Gastrocnemius medialis (tissue), 4 donors: Measurements from ENCODE around the gene ZNF280D. TPM values are rescaled to one million over a fixed set of nuclear protein-coding genes. Genes with fewer than 3 reads are reported as not detected.

ENCODE experiments used
- ATAC-seq, 2 donors: fragments of 150-250 bp; one replicate each; pipeline ENCODE4 v1.9.1; 2016
- DNase-seq, 2 donors: peaks; one replicate each; pipeline ENCODE4 v3.0.0-alpha.2; 2019
- H3K27ac ChIP-seq, 4 donors: fragments of 200-600 bp; sonication (generic); 1 replicate in 1 of 4; 2 replicates in 3 of 4; pipeline ENCODE4 v1.5.1; 2016 to 2018; ENCODE audit warnings: mild to moderate bottlenecking in 2 of 4, moderate library complexity in 1 of 4
- H3K27me3 ChIP-seq, 3 donors: fragments of 200-600 bp; sonication (generic) in 2 of 3; 1 replicate in 1 of 3; 2 replicates in 2 of 3; pipeline versions ENCODE4 v1.5.1 to v1.6.0; 2016 to 2019; ENCODE audit warnings: mild to moderate bottlenecking in 1 of 3, moderate library complexity in 1 of 3
- H3K36me3 ChIP-seq, 2 donors: fragments of 200-600 bp; sonication (generic) in 1 of 2; one replicate each; pipeline ENCODE4 v1.5.1; 2017 to 2018
- H3K4me1 ChIP-seq, 2 donors: fragments of 200-600 bp; sonication (generic) in 1 of 2; one replicate each; pipeline ENCODE4 v1.5.1; 2016 to 2017; ENCODE audit warnings: mild to moderate bottlenecking in 2 of 2
- H3K4me3 ChIP-seq, 4 donors: fragments of 200-600 bp; sonication (generic) in 3 of 4; 1 replicate in 1 of 4; 2 replicates in 3 of 4; pipeline ENCODE4 v1.5.1; 2016 to 2019; ENCODE audit warnings: mild to moderate bottlenecking in 2 of 4
- H3K9me3 ChIP-seq, 3 donors: fragments of 200-600 bp; sonication (generic) in 2 of 3; 1 replicate in 1 of 3; 2 replicates in 2 of 3; pipeline ENCODE4 v1.5.1; 2016 to 2019
- POLR2A ChIP-seq, 2 donors: fragments of 450-650 bp; IDR thresholded peaks; one replicate each; pipeline ENCODE4 v1.6.1; 2017; ENCODE audit warnings: antibody characterized with exemption in 2 of 2, mild to moderate bottlenecking in 2 of 2, moderate library complexity in 2 of 2
- in situ Hi-C, 4 donors: fragments of 200-750 bp; cut with MboI; loops; one replicate each; pipeline versions ENCODE4 v1.15.0 to v1.8.0; 2017; ENCODE audit warnings: low sequenced_read_pairs in 4 of 4
- intact Hi-C: fragments of 100-400 bp; cut with DNase I; formaldehyde crosslinking; loops from one replicate; pipeline ENCODE4 v1.15.1; 2023; ENCODE audit warnings: low total_unique reads
- total RNA-seq, 4 donors: library from RNA; depleted of rRNA; stranded (reverse); fragments of >200 nt; gene quantifications; one replicate each; pipeline versions ENCODE4 v1.1.0 to v1.2.3, GENCODE V29; 2016
- TF ChIP-seq, protein P1 (sequence below), 5 experiments: fragments of 450-650 bp in 3 of 5; fragments of 200-600 bp in 2 of 5; sonication (generic) in 2 of 5; IDR thresholded peaks in 4 of 5; conservative IDR thresholded peaks in 1 of 5; 1 replicate in 4 of 5; 2 replicates in 1 of 5; pipeline ENCODE4 v1.5.1; 2016 to 2019; ENCODE audit warnings: antibody characterized with exemption in 5 of 5, mild to moderate bottlenecking in 3 of 5, moderate library complexity in 3 of 5

ZNF280D gene
- total RNA-seq, 4 donors from 2014 or later, result 19.9 to 45.5 (median 23.4) TPM

DNA sequence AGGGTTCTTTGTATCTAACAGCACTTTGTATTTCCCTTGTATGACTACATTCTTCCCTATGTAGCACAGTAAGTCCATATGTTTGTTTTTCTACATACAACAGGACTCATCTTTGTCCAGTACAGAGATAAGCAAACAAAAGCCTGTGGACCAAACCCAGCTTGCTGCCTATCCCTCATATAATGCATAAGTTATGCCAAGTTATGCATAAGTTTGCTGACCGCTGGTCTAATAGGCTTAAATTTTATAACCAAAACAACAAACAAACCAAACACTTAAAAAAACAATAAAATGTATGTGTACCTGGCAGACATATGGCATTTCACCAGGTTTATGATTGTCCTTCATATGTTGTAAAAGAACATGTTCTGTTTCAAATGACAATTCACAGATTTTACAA lies 56.0 kb downstream of the ZNF280D start:
- no peak for TF ChIP-seq POLR2A (IDR thresholded peaks at IDR 0.05)
- TF ChIP-seq, protein P1, sequence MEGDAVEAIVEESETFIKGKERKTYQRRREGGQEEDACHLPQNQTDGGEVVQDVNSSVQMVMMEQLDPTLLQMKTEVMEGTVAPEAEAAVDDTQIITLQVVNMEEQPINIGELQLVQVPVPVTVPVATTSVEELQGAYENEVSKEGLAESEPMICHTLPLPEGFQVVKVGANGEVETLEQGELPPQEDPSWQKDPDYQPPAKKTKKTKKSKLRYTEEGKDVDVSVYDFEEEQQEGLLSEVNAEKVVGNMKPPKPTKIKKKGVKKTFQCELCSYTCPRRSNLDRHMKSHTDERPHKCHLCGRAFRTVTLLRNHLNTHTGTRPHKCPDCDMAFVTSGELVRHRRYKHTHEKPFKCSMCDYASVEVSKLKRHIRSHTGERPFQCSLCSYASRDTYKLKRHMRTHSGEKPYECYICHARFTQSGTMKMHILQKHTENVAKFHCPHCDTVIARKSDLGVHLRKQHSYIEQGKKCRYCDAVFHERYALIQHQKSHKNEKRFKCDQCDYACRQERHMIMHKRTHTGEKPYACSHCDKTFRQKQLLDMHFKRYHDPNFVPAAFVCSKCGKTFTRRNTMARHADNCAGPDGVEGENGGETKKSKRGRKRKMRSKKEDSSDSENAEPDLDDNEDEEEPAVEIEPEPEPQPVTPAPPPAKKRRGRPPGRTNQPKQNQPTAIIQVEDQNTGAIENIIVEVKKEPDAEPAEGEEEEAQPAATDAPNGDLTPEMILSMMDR (IDR thresholded peaks at IDR 0.05 in 4 of 5, conservative IDR thresholded peaks at IDR 0.05 in 1 of 5), result no peak
- no peaks in the 10 kb centered on the region for H3K36me3 ChIP-seq
- in situ Hi-C loops, result no loop called here

DNA sequence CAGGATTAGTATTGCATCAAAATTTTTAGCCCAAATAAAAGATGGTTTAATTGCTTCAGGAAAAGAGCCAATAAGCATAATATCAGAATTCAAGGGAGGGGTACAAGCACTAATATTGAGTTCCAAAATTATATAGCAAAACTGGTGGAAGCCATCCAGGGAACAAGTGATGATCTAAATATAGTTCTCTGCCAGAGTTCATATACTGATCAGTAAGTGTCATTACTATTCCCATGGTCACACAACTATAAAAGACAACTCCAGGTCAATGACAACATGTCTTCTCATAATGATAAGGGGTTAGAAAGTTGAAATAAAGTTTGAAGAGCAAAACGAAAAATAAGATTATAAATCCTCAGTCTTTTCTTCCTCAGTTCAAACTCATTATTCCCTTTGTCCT lies 57.4 kb downstream of the ZNF280D start:
- TF ChIP-seq POLR2A (IDR thresholded peaks at IDR 0.05), result no peak
- TF ChIP-seq, protein P1 (IDR thresholded peaks at IDR 0.05 in 4 of 5, conservative IDR thresholded peaks at IDR 0.05 in 1 of 5), result no peak
- Histone ChIP-seq H3K27ac (peak overlapping the region in 1 of 4 donors; percentile 7), H3K4me1 (peaks cover 31 to 39% of the 10 kb centered on the region in 2 donors), H3K36me3 (no peaks in the 10 kb centered on the region), H3K4me3 (no peak overlapping the region), H3K9me3 (no peaks in the 10 kb centered on the region), H3K27me3 (no peaks in the 10 kb centered on the region)
- ATAC-seq (no peak), DNase-seq (no peak)
- in situ Hi-C loops (no loop called here), intact Hi-C loops (no loop called here)

More for the DNA sequence above, 56.0 kb downstream of the ZNF280D start:
- no peaks in the 10 kb centered on the region for H3K9me3 ChIP-seq
- ATAC-seq (no peak), DNase-seq (no peak)
- H3K4me3 ChIP-seq, result no peak overlapping the region
- peaks cover 31 to 39% of the 10 kb centered on the region in 2 donors for H3K4me1 ChIP-seq
- no peaks in the 10 kb centered on the region for H3K27me3 ChIP-seq
- peak overlapping the region in 1 of 4 donors; percentile 23 for H3K27ac ChIP-seq
- intact Hi-C loops, result no loop called here

DNA sequence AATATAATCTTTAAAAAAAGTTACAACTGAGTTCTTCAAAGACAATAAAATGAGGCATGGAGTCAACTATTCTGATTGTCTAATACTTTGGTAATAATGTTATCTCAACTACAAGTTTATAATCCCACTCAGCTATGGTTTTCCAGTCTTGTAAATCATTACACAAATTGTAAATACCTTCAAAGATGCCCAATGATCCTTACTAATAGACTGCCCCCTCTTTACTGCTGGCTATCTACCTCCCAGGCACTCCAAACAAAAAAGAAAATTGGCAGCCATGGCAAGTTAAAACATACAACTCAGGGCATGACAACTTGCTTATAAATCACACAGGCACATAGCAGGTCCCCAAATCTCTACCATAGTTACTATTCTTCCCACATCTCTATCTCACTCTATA lies 58.5 kb downstream of the ZNF280D start:
- Histone ChIP-seq H3K4me3 (no peak overlapping the region), H3K36me3 (no peaks in the 10 kb centered on the region), H3K27ac (no peak overlapping the region), H3K27me3 (no peaks in the 10 kb centered on the region), H3K4me1 (peaks cover 31 to 39% of the 10 kb centered on the region in 2 donors), H3K9me3 (no peaks in the 10 kb centered on the region)
- intact Hi-C loops, result no loop called here
- DNase-seq (no peak), ATAC-seq (no peak)
- no peak for TF ChIP-seq POLR2A (IDR thresholded peaks at IDR 0.05)
- TF ChIP-seq, protein P1 (IDR thresholded peaks at IDR 0.05 in 4 of 5, conservative IDR thresholded peaks at IDR 0.05 in 1 of 5), result no peak
- in situ Hi-C loops, result no loop called here

DNA sequence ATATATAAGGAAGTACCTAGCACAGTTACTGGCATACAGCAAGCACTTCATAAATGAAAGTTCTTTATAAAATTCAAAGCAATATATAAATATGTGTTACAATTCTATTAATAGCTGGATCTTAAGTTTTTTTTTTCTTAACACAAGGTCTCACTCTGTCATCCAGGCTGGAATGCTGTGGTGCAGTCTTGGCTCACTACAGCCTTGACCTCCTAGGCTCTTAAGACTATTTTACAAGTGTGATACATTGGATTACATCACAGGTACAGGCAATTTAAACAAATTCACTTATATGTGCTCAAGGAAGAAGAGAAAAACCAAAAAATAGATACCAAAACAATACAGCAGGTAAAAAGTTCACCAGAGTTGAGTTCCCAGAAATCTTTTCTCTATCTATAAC lies 60.6 kb downstream of the ZNF280D start:
- in situ Hi-C loops (no loop called here), intact Hi-C loops (no loop called here)
- H3K36me3 ChIP-seq, result no peaks in the 10 kb centered on the region
- no peak for TF ChIP-seq POLR2A (IDR thresholded peaks at IDR 0.05)
- TF ChIP-seq, protein P1 (IDR thresholded peaks at IDR 0.05 in 4 of 5, conservative IDR thresholded peaks at IDR 0.05 in 1 of 5), result no peak
- no peaks in the 10 kb centered on the region for H3K27me3 ChIP-seq
- H3K4me1 ChIP-seq, result peaks cover 15 to 22% of the 10 kb centered on the region in 2 donors
- no peaks in the 10 kb centered on the region for H3K9me3 ChIP-seq
- no peak overlapping the region for H3K27ac ChIP-seq
- no peak for DNase-seq
- no peak for ATAC-seq
- H3K4me3 ChIP-seq, result no peak overlapping the region

DNA sequence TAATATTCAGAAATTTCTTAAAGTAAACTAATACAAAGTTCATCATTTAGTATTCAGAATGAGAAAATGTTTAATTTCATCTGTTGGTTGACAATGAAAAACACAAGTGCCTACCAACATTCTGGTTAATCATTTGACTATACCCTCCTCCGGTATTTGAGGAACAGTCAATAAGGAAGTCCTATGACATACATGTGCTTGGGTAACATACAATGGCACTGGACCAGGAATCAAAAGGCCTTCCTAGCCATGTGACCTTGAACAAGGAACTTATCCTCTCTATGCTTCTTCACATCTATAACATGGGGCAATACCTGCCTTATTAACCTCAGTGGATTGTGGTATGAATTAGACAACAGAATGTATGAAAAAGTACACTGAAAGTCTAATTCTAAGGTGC lies 65.8 kb downstream of the ZNF280D start:
- Histone ChIP-seq H3K9me3 (no peaks in the 10 kb centered on the region), H3K4me1 (no peaks in the 10 kb centered on the region), H3K4me3 (no peak overlapping the region), H3K36me3 (peaks cover 0 to 40% of the 10 kb centered on the region in 2 donors), H3K27ac (no peak overlapping the region), H3K27me3 (no peaks in the 10 kb centered on the region)
- TF ChIP-seq POLR2A (IDR thresholded peaks at IDR 0.05), result no peak
- TF ChIP-seq, protein P1 (IDR thresholded peaks at IDR 0.05 in 4 of 5, conservative IDR thresholded peaks at IDR 0.05 in 1 of 5), result no peak
- in situ Hi-C loops, result no loop called here
- ATAC-seq, result no peak
- intact Hi-C loops, result no loop called here
- no peak for DNase-seq
